Endothelial cell of umbilical vein (primary cell): Measurements from ENCODE around the gene DCAF6. TPM values are rescaled to one million over a fixed set of nuclear protein-coding genes. Genes with fewer than 3 reads are reported as not detected.

Source experiments
- BruUV-seq: library from RNA; stranded (reverse); fragments of 400-500 nt; replicated peaks from 2 replicates; lab custom pipeline; 2021; lab: Mats Ljungman, UMichigan
- CTCF ChIA-PET: fragments of 300-600, 350-600 bp; sonication (Branson Sonifier 250); formaldehyde crosslinking; loops from one replicate; lab custom pipeline; 2021; ENCODE audit warnings: antibody characterized with exemption, inconsistent platforms; lab: Charles Lee
- POLR2A ChIA-PET: fragments of 300-600, 350-600 bp; sonication (Branson Sonifier 250); formaldehyde crosslinking; loops from one replicate; lab custom pipeline; 2021; ENCODE audit warnings: antibody characterized with exemption, inconsistent platforms; lab: Charles Lee
- DNase-seq: peaks from one replicate; pipeline ENCODE4 v3.0.0-alpha.2; 2011; ENCODE audit warnings: low read depth, low spot score
- FAIRE-seq: peaks from 2 replicates; lab custom pipeline; 2011; peaks lifted over from hg19 to GRCh38; lab: Jason Lieb, UNC
- H2AFZ ChIP-seq: 2 replicates; pipeline ENCODE4 v1.6.0; 2012; ENCODE audit warnings: low read depth, low read length, control low read depth, inconsistent platforms
- H3K27ac ChIP-seq: 2 replicates; pipeline ENCODE4 v1.5.1; 2011; ENCODE audit warnings: low read depth, mild to moderate bottlenecking, control low read depth, low read length, moderate library complexity; ENCODE audit not compliant: insufficient read depth
- H3K27me3 ChIP-seq, 2 experiments: 2 replicates each; pipeline versions ENCODE4 v1.6.0 to v1.6.1; 2011; ENCODE audit warnings: low read length in 2 of 2, mixed read lengths in 1 of 2; ENCODE audit not compliant: control insufficient read depth in 2 of 2, insufficient read depth in 2 of 2
- H3K36me3 ChIP-seq, 2 experiments: 2 replicates in 1 of 2; 3 replicates in 1 of 2; pipeline ENCODE4 v1.5.1; 2011; ENCODE audit warnings: low read length in 2 of 2, mild to moderate bottlenecking in 1 of 2, moderate library complexity in 1 of 2; ENCODE audit not compliant: control insufficient read depth in 2 of 2, insufficient read depth in 2 of 2; ENCODE audit errors: extremely low read depth in 1 of 2
- H3K4me1 ChIP-seq: 3 replicates; pipeline ENCODE4 v1.5.1; 2011; ENCODE audit warnings: mild to moderate bottlenecking, low read length; ENCODE audit not compliant: control insufficient read depth, insufficient read depth; ENCODE audit errors: extremely low read depth
- H3K4me2 ChIP-seq: 2 replicates; pipeline ENCODE4 v1.6.1; 2011; ENCODE audit warnings: low read length, control low read depth, mixed read lengths; ENCODE audit not compliant: insufficient read depth
- H3K4me3 ChIP-seq, 3 experiments: fragments of 200-600 bp in 1 of 3; sonication (generic), shearing (Covaris generic) in 1 of 3; replicated peaks in 1 of 3; 2 replicates each; pipeline ENCODE4 v1.5.1; 2011 to 2016; ENCODE audit warnings: control low read depth in 3 of 3, low read length in 3 of 3, mild to moderate bottlenecking in 2 of 3, inconsistent platforms in 1 of 3, low read depth in 1 of 3, moderate library complexity in 1 of 3; ENCODE audit not compliant: insufficient read depth in 1 of 3
- H3K79me2 ChIP-seq: 2 replicates; pipeline ENCODE4 v1.6.0; 2012; ENCODE audit warnings: low read length, inconsistent platforms; ENCODE audit not compliant: control insufficient read depth, insufficient read depth
- H3K9ac ChIP-seq: replicated peaks from 2 replicates; pipeline ENCODE3; 2011; ENCODE audit warnings: low read length, control low read depth; ENCODE audit not compliant: insufficient read depth; ENCODE audit errors: extremely low read depth
- H3K9me1 ChIP-seq: replicated peaks from 3 replicates; pipeline ENCODE4 v1.6.0; 2011; ENCODE audit warnings: mild to moderate bottlenecking, low read length; ENCODE audit not compliant: control insufficient read depth, insufficient read depth; ENCODE audit errors: extremely low read depth
- H3K9me3 ChIP-seq: replicated peaks from 2 replicates; pipeline ENCODE4 v1.5.1; 2012; ENCODE audit warnings: low read length, inconsistent platforms; ENCODE audit not compliant: control insufficient read depth, insufficient read depth
- H4K20me1 ChIP-seq: replicated peaks from 2 replicates; pipeline ENCODE3; 2011; ENCODE audit warnings: mild to moderate bottlenecking, low read length; ENCODE audit not compliant: control insufficient read depth, insufficient read depth; ENCODE audit errors: extremely low read depth
- EZH2 ChIP-seq: IDR thresholded peaks from 2 replicates; pipeline ENCODE4 v1.6.1; 2012; ENCODE audit warnings: borderline replicate concordance, low read depth, mild to moderate bottlenecking, moderate library complexity, low read length, inconsistent platforms; ENCODE audit not compliant: severe bottlenecking
- FOS ChIP-seq: IDR thresholded peaks from 2 replicates; pipeline ENCODE4 v1.6.1; 2011; ENCODE audit warnings: mild to moderate bottlenecking, low read length, moderate library complexity, borderline replicate concordance; ENCODE audit not compliant: insufficient read depth
- GATA2 ChIP-seq: IDR thresholded peaks from 2 replicates; pipeline ENCODE4 v1.7.0; 2011; ENCODE audit warnings: low read depth, mild to moderate bottlenecking, moderate library complexity, mixed read lengths, low read length; ENCODE audit not compliant: insufficient read length, insufficient read depth
- JUN ChIP-seq: IDR thresholded peaks from 2 replicates; pipeline ENCODE4 v1.6.1; 2011; ENCODE audit warnings: borderline replicate concordance, low read depth; ENCODE audit not compliant: insufficient read length, insufficient read depth
- MYC ChIP-seq: IDR thresholded peaks from one replicate; pipeline ENCODE4 v1.6.1; 2011; ENCODE audit warnings: mild to moderate bottlenecking, low read depth, low read length
- POLR2A ChIP-seq: IDR thresholded peaks from 2 replicates; pipeline ENCODE4 v1.6.1; 2012; ENCODE audit warnings: low read depth, mild to moderate bottlenecking, control low read depth, low read length
- POLR2AphosphoS5 ChIP-seq: IDR thresholded peaks from 2 replicates; pipeline ENCODE4 v1.6.1; 2012; ENCODE audit warnings: low read depth, mild to moderate bottlenecking, control low read depth, low read length, moderate library complexity; ENCODE audit not compliant: insufficient read depth
- dilution Hi-C: fragments of 300-500 bp; cut with MboI; formaldehyde crosslinking; loops from one replicate; pipeline ENCODE4 v1.15.0; 2019; ENCODE audit warnings: low sequenced_read_pairs; ENCODE audit not compliant: extremely low pct_ligation_motif_present
- intact Hi-C: fragments of 100-400 bp; cut with micrococcal nuclease; formaldehyde crosslinking; loops from one replicate; pipeline ENCODE4 v1.10.0; 2022
- polyA plus RNA-seq, 4 experiments: library from polyadenylated mRNA; depleted of rRNA in 3 of 4; stranded (reverse) in 3 of 4; unstranded in 1 of 4; fragments of >200 nt; gene quantifications; 2 replicates each; pipeline versions ENCODE4 v1.2.1 to v1.2.3, GENCODE V29; 2011 to 2012; ENCODE audit warnings: missing spikeins in 1 of 4
- total RNA-seq: library from RNA; stranded (reverse); gene quantifications from 2 replicates; pipeline ENCODE4 v1.2.3, GENCODE V29; 2021
- TF ChIP-seq, protein P1 (sequence below): IDR thresholded peaks from 2 replicates; pipeline ENCODE4 v1.6.1; 2011; ENCODE audit not compliant: insufficient read depth, insufficient read length
- TF ChIP-seq, protein P2 (sequence below), 2 donors: IDR thresholded peaks; 1 replicate in 1 of 2; 2 replicates in 1 of 2; pipeline ENCODE4 v1.5.1; 2011; ENCODE audit warnings: low read length in 2 of 2, mild to moderate bottlenecking in 2 of 2, moderate library complexity in 2 of 2, control low read depth in 1 of 2, inconsistent platforms in 1 of 2, low read depth in 1 of 2; ENCODE audit not compliant: insufficient read depth in 1 of 2; ENCODE audit errors: extremely low read depth in 1 of 2

DCAF6 gene
- total and polyA plus RNA-seq, 2 donors (not counting 3 experiments of a cell fraction or from before 2014, with no cell fraction given): 28.6 to 39.4 TPM

DNA sequence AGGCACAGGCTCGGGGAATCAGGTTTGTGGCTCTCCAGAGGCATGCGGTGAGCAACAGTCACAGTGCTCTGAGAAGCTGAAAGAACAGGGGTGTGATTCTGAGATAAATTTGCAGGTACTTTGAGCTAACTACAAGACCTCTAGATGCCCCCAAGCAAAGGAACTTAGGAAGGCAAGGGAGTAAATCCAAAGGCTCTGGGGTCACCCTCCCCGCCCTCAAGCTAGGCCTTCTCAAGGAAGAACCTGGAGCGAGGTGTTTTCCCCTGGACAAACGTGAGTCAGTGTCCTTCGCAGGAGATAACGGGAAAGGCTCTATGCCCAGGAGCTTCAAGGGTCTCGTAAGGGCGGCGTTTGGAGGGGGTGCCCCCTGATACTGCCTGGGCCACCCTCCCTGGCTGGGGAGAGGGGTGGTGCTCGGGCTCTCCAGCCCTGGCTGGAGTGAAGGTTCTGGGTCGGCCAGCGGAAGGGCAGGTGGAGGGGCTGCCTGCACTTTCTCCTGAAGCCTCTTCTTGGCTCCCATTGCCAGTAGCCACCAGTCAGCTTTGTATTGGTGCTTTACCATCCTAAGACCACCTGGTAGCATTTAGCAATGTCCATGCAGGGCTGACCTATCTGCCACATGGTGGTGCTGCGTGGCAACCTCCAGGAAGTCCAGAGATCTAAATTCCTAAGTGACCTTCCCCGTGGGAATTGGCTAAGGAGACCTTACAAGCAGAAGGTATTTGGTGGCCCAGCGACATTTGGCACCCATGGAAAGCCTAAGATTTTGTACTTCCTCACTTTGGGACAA lies 156.3 kb downstream of the DCAF6 start:
- ChIA-PET CTCF (interaction anchor here (1.0 to 3.9 kb wide), 3 partner anchors 8 to 229 kb away, joined by 3 to 22 read pairs (median 4); no protein-coding TSS in a partner anchor), POLR2A (no interaction called here)
- Histone ChIP-seq H4K20me1 (no peaks in the 10 kb centered on the region), H3K9ac (no peak overlapping the region), H3K27ac (no peak overlapping the region), H3K9me1 (no peaks in the 10 kb centered on the region), H2AFZ (no peak overlapping the region), H3K27me3 (no peaks in the 10 kb centered on the region), H3K4me3 (no peak overlapping the region), H3K9me3 (no peaks in the 10 kb centered on the region), H3K79me2 (no peaks in the 10 kb centered on the region), H3K36me3 (peaks cover 0 to 16% of the 10 kb centered on the region in 2 experiments), H3K4me2 (no peak overlapping the region), H3K4me1 (no peaks in the 10 kb centered on the region)
- dilution Hi-C loops (no loop called here), intact Hi-C loops (no loop called here)
- TF ChIP-seq JUN (no peak), POLR2A (no peak), GATA2 (no peak), FOS (no peak), POLR2AphosphoS5 (no peak), EZH2 (no peak), MYC (no peak)
- TF ChIP-seq, protein P1, sequence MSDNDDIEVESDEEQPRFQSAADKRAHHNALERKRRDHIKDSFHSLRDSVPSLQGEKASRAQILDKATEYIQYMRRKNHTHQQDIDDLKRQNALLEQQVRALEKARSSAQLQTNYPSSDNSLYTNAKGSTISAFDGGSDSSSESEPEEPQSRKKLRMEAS: no peak
- TF ChIP-seq, protein P2, sequence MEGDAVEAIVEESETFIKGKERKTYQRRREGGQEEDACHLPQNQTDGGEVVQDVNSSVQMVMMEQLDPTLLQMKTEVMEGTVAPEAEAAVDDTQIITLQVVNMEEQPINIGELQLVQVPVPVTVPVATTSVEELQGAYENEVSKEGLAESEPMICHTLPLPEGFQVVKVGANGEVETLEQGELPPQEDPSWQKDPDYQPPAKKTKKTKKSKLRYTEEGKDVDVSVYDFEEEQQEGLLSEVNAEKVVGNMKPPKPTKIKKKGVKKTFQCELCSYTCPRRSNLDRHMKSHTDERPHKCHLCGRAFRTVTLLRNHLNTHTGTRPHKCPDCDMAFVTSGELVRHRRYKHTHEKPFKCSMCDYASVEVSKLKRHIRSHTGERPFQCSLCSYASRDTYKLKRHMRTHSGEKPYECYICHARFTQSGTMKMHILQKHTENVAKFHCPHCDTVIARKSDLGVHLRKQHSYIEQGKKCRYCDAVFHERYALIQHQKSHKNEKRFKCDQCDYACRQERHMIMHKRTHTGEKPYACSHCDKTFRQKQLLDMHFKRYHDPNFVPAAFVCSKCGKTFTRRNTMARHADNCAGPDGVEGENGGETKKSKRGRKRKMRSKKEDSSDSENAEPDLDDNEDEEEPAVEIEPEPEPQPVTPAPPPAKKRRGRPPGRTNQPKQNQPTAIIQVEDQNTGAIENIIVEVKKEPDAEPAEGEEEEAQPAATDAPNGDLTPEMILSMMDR (IDR thresholded peaks at IDR 0.05; ENCODE audit: extremely low read depth in 1 of 2, insufficient read depth in 1 of 2, low read depth in 1 of 2, low read length in 2 of 2): no peak
- FAIRE-seq (no peak), DNase-seq (no peak)
- no TSS peak for BruUV-seq
